ENCODE data around the gene COPS3. TPM values are rescaled to one million over a fixed set of nuclear protein-coding genes. Genes with fewer than 3 reads are reported as not detected.

Gene COPS3
- total RNA-seq, 1 experiment from 2014 or later = 113 TPM

DNA sequence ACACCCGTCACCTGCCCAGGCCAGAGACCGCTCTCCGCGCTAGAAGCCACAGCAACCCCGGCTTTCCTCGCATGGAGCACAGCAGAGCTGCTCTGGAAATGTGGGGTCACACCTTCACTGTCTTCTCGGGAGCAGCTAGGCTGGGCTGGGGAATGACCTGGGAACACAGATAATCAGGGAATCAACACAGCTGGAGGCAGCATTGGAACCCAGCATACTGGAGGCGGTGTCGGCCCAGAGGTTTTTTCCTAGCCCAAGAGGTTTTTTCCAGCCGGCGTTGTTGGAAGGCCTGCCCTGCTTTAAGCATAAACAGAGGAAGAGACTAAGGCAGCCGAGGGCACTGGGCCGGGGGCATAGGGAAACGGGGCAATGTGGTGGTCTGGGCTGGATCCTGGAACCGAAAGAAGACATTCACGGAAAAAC, 74.1 kb downstream of the COPS3 start:
- TF ChIP-seq CTCF (conservative IDR thresholded peaks at IDR 0.05) = no peak
- no peak overlapping the region for H3K27ac ChIP-seq (ENCODE audit: insufficient read length, low read depth, low read length)
- H2BK12ac ChIP-seq (ENCODE audit: insufficient read length, low read depth, low read length) = no peak overlapping the region
- H2BK120ac ChIP-seq (ENCODE audit: low read depth, low read length, poor library complexity, severe bottlenecking) = no peak overlapping the region
- no peaks in the 10 kb centered on the region for H3K27me3 ChIP-seq (ENCODE audit: insufficient read depth, low read length)
- H2BK20ac ChIP-seq (ENCODE audit: low read depth, low read length, poor library complexity, severe bottlenecking) = no peak overlapping the region
- H3K27me3 Mint-ChIP-seq (ENCODE audit: low read depth) = peaks cover 1% of the 10 kb centered on the region; the same call in 1 of the 2 replicates
- H2AK5ac ChIP-seq (ENCODE audit: insufficient read length, low read length) = no peak overlapping the region
- no peak overlapping the region for H2BK5ac ChIP-seq (ENCODE audit: insufficient read length, low read length)
- no peak overlapping the region for H2BK15ac ChIP-seq (ENCODE audit: low read depth, low read length)
- H3K56ac ChIP-seq (ENCODE audit: insufficient read length, low read depth, low read length) = no peak overlapping the region
- no peaks in the 10 kb centered on the region for H4K20me1 ChIP-seq (ENCODE audit: control insufficient read depth, insufficient read depth, insufficient read length)
- no peak overlapping the region for H4K91ac ChIP-seq (ENCODE audit: insufficient read length, low read depth, low read length)
- H4K8ac ChIP-seq (replicated peaks; ENCODE audit: insufficient read length, low read depth, low read length) = no peak overlapping the region
- H3K9me3 ChIP-seq (ENCODE audit: control insufficient read depth, low read depth, low read length) = no peaks in the 10 kb centered on the region
- no peak overlapping the region for H3K9ac ChIP-seq (ENCODE audit: extremely low read depth, insufficient read length, low read length)
- H3K79me1 ChIP-seq (ENCODE audit: insufficient read depth, low read depth, low read length, poor library complexity, severe bottlenecking) = no peaks in the 10 kb centered on the region
- H2AFZ ChIP-seq (ENCODE audit: low read length) = no peak overlapping the region
- peak overlapping the region in 1 of 3 experiments; percentile 51; a peak in 3 of 7 replicates for H3K27ac Mint-ChIP-seq
- H3K4me3 Mint-ChIP-seq = no peak overlapping the region
- no peaks in the 10 kb centered on the region for H3K4me1 ChIP-seq (ENCODE audit: insufficient read depth, low read length)
- peaks cover 2% of the 10 kb centered on the region for H3K23me2 ChIP-seq (ENCODE audit: insufficient read length, low read depth, low read length, poor library complexity, severe bottlenecking)
- H3K36me3 Mint-ChIP-seq (ENCODE audit: insufficient read depth in 1 of 3, low read depth in 3 of 3) = peaks cover 0 to 3% (median 0%) of the 10 kb centered on the region in 3 experiments; a peak in 2 of 7 replicates
- no peaks in the 10 kb centered on the region for H3K4me1 Mint-ChIP-seq
- no peak overlapping the region for H3K23ac ChIP-seq (ENCODE audit: insufficient read length, low read depth, low read length)
- H3T11ph ChIP-seq (ENCODE audit: low read length) = no peak overlapping the region
- H3K9me3 Mint-ChIP-seq = no peaks in the 10 kb centered on the region
- DNase-seq = peak; percentile 32
- no peak overlapping the region for H3K18ac ChIP-seq (ENCODE audit: insufficient read length, low read depth, low read length)
- H4K5ac ChIP-seq (ENCODE audit: insufficient read length, low read depth, low read length) = no peak overlapping the region
- no peak overlapping the region for H3K4me2 ChIP-seq (ENCODE audit: insufficient read depth, insufficient read length, low read length)
- no peaks in the 10 kb centered on the region for H3K79me2 ChIP-seq (ENCODE audit: insufficient read depth, low read length)
- no peak overlapping the region for H3K4ac ChIP-seq (ENCODE audit: low read depth, low read length)
- no CpG with 5 or more reads among the region's 16 CpGs for WGBS (ENCODE audit: extremely low coverage, insufficient read length, low lambda C conversion rate)
- no peak overlapping the region for H3K14ac ChIP-seq (ENCODE audit: insufficient read depth, low read length)
